Measurements from ENCODE around the gene CRTC1. TPM values are rescaled to one million over a fixed set of nuclear protein-coding genes. Genes with fewer than 3 reads are reported as not detected.

CRTC1 gene
- total RNA-seq, 1 donor from 2014 or later, result 0.79 TPM

DNA sequence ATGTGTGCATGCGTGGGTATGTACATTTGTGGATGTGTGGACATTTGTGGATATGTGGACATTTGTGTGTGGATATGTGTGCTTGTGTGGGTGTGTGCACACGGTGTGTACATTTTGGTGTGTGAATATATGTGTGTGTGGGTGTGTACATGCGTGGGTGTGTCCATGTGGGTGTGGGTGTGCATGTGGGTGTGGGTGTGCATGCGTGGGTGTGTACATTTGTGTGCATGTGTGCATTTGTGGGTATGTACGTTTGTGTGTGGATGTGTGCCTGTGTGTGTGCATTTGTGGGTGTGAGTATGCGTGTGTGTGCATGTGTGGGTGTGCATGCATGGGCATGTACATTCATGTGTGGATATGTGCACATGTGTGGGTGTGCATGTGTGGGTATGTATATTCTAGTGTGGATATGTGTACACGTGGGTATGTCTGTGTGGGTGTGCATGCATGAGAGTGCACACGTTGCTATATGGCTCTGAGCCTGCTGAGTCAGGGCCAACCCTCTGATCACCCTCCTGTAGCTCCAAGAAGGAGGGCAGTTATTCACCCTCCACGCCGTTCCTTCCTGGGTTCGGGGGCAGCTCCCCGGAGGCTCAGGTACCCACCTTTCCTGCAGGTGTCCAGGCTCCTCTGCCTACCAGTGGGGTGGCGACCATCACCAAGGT is 87.3 kb downstream of the CRTC1 start:
- no peaks in the 10 kb centered on the region for H3K27me3 ChIP-seq (ENCODE audit: control insufficient read depth, insufficient read depth, low read length)
- TF ChIP-seq, protein P1, sequence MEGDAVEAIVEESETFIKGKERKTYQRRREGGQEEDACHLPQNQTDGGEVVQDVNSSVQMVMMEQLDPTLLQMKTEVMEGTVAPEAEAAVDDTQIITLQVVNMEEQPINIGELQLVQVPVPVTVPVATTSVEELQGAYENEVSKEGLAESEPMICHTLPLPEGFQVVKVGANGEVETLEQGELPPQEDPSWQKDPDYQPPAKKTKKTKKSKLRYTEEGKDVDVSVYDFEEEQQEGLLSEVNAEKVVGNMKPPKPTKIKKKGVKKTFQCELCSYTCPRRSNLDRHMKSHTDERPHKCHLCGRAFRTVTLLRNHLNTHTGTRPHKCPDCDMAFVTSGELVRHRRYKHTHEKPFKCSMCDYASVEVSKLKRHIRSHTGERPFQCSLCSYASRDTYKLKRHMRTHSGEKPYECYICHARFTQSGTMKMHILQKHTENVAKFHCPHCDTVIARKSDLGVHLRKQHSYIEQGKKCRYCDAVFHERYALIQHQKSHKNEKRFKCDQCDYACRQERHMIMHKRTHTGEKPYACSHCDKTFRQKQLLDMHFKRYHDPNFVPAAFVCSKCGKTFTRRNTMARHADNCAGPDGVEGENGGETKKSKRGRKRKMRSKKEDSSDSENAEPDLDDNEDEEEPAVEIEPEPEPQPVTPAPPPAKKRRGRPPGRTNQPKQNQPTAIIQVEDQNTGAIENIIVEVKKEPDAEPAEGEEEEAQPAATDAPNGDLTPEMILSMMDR (IDR thresholded peaks at IDR 0.05; ENCODE audit: insufficient read depth, low read length, severe bottlenecking), result no peak
- H3K4me3 ChIP-seq (ENCODE audit: low read depth, low read length), result no peak overlapping the region
- DNase-seq (ENCODE audit: low read depth), result no peak
- FAIRE-seq, result peak; percentile 97
- no peaks in the 10 kb centered on the region for H3K36me3 ChIP-seq (ENCODE audit: control insufficient read depth, insufficient read depth, low read length)

- no peak overlapping the region for H3K4me3 ChIP-seq (ENCODE audit: low read depth, low read length)
- no peaks in the 10 kb centered on the region for H3K36me3 ChIP-seq (ENCODE audit: control insufficient read depth, insufficient read depth, low read length)
- H3K27me3 ChIP-seq (ENCODE audit: control insufficient read depth, insufficient read depth, low read length), result no peaks in the 10 kb centered on the region
- DNase-seq (ENCODE audit: low read depth) (no peak), FAIRE-seq (peak; percentile 55)
- TF ChIP-seq, protein P1 (IDR thresholded peaks at IDR 0.05; ENCODE audit: insufficient read depth, low read length, severe bottlenecking), result peak; percentile 25
Measured at GRCh38 chr19:18771328-18772242, 88.1 kb downstream of the CRTC1 start.

- no peaks in the 10 kb centered on the region for H3K36me3 ChIP-seq (ENCODE audit: control insufficient read depth, insufficient read depth, low read length)
- peak; percentile 72 for DNase-seq (ENCODE audit: low read depth)
- H3K4me3 ChIP-seq (ENCODE audit: low read depth, low read length), result no peak overlapping the region
- no peaks in the 10 kb centered on the region for H3K27me3 ChIP-seq (ENCODE audit: control insufficient read depth, insufficient read depth, low read length)
- no peak for FAIRE-seq
- TF ChIP-seq, protein P1 (IDR thresholded peaks at IDR 0.05; ENCODE audit: insufficient read depth, low read length, severe bottlenecking), result peak; percentile 71
Measured at GRCh38 chr19:18772620-18773587, 89.4 kb downstream of the CRTC1 start.

- DNase-seq (ENCODE audit: low read depth) (no peak), FAIRE-seq (no peak)
- Histone ChIP-seq H3K27me3 (ENCODE audit: control insufficient read depth, insufficient read depth, low read length) (no peaks in the 10 kb centered on the region), H3K36me3 (ENCODE audit: control insufficient read depth, insufficient read depth, low read length) (no peaks in the 10 kb centered on the region), H3K4me3 (ENCODE audit: low read depth, low read length) (no peak overlapping the region)
- TF ChIP-seq, protein P1 (IDR thresholded peaks at IDR 0.05; ENCODE audit: insufficient read depth, low read length, severe bottlenecking), result no peak
Measured at GRCh38 chr19:18773682-18774081, 90.2 kb downstream of the CRTC1 start.

GRCh38 chr19:18774107-18774506 is 90.6 kb downstream of the CRTC1 start:
- no peak overlapping the region for H3K4me3 ChIP-seq (ENCODE audit: low read depth, low read length)
- FAIRE-seq (no peak), DNase-seq (ENCODE audit: low read depth) (no peak)
- no peaks in the 10 kb centered on the region for H3K36me3 ChIP-seq (ENCODE audit: control insufficient read depth, insufficient read depth, low read length)
- TF ChIP-seq, protein P1 (IDR thresholded peaks at IDR 0.05; ENCODE audit: insufficient read depth, low read length, severe bottlenecking), result no peak
- H3K27me3 ChIP-seq (ENCODE audit: control insufficient read depth, insufficient read depth, low read length), result no peaks in the 10 kb centered on the region
